Retinal pigment epithelial cell (primary cell): ENCODE measurements around the gene TRIM25.

Experiments
- DNase-seq: peaks from one replicate; pipeline ENCODE4 v3.0.0-alpha.2; 2010; ENCODE audit warnings: low read depth
- H3K4me3 ChIP-seq: 2 replicates; pipeline ENCODE4 v1.5.1; 2011; ENCODE audit warnings: mild to moderate bottlenecking, low read length, control low read depth, moderate library complexity
- CTCF ChIP-seq: conservative IDR thresholded peaks from 2 replicates; pipeline ENCODE4 v1.5.1; 2011; ENCODE audit warnings: low read depth, low read length, control low read depth, inconsistent platforms

The TRIM25 gene

GRCh38 chr17:56887552-56888467, 26.0 kb downstream of the TRIM25 start:
- DNase-seq: no peak
- TF ChIP-seq CTCF: no peak
- H3K4me3 ChIP-seq: no peak overlapping the region

- no peak overlapping the region for H3K4me3 ChIP-seq
- TF ChIP-seq CTCF: no peak
- no peak for DNase-seq
Observed at GRCh38 chr17:56887105-56887504, 26.7 kb downstream of the TRIM25 start.

GRCh38 chr17:56886288-56886731, 27.5 kb downstream of the TRIM25 start:
- no peak for TF ChIP-seq CTCF
- H3K4me3 ChIP-seq: no peak overlapping the region
- DNase-seq: no peak

GRCh38 chr17:56885312-56885657, 28.6 kb downstream of the TRIM25 start:
- no peak for TF ChIP-seq CTCF
- DNase-seq: no peak
- H3K4me3 ChIP-seq: no peak overlapping the region

- TF ChIP-seq CTCF: no peak
- H3K4me3 ChIP-seq: no peak overlapping the region
- DNase-seq: no peak
Observed at GRCh38 chr17:56884483-56885311, 29.2 kb downstream of the TRIM25 start.

- no peak for TF ChIP-seq CTCF
- DNase-seq: no peak
- H3K4me3 ChIP-seq: no peak overlapping the region
Observed at GRCh38 chr17:56883616-56884015, 30.2 kb downstream of the TRIM25 start.
